Lower leg skin (tissue), 3 donors: Measurements from ENCODE around the gene WNK2.

ENCODE experiments used
- POLR2A ChIP-seq, 2 donors: fragments of 450-650 bp; IDR thresholded peaks; one replicate each; pipeline ENCODE4 v1.6.1; 2016 to 2017; ENCODE audit warnings: antibody characterized with exemption in 2 of 2, mild to moderate bottlenecking in 1 of 2, moderate library complexity in 1 of 2
- TF ChIP-seq, protein P1 (sequence below), 3 donors: fragments of 450-650 bp; IDR thresholded peaks; one replicate each; pipeline ENCODE4 v1.5.1; 2016; ENCODE audit warnings: antibody characterized with exemption in 3 of 3, mild to moderate bottlenecking in 3 of 3, moderate library complexity in 2 of 3

GRCh38 chr9:93161786-93162562, 22.0 kb upstream of the WNK2 start:
- TF ChIP-seq, protein P1, sequence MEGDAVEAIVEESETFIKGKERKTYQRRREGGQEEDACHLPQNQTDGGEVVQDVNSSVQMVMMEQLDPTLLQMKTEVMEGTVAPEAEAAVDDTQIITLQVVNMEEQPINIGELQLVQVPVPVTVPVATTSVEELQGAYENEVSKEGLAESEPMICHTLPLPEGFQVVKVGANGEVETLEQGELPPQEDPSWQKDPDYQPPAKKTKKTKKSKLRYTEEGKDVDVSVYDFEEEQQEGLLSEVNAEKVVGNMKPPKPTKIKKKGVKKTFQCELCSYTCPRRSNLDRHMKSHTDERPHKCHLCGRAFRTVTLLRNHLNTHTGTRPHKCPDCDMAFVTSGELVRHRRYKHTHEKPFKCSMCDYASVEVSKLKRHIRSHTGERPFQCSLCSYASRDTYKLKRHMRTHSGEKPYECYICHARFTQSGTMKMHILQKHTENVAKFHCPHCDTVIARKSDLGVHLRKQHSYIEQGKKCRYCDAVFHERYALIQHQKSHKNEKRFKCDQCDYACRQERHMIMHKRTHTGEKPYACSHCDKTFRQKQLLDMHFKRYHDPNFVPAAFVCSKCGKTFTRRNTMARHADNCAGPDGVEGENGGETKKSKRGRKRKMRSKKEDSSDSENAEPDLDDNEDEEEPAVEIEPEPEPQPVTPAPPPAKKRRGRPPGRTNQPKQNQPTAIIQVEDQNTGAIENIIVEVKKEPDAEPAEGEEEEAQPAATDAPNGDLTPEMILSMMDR (IDR thresholded peaks at IDR 0.05) = no peak
- no peak for TF ChIP-seq POLR2A (IDR thresholded peaks at IDR 0.05)
